Coronary artery (tissue), 2 donors: Measurements from ENCODE around the gene CCDC71.
A peak's percentile ranks its signal among the peaks of the same experiment; 100 is the strongest.

Experiments used
- DNase-seq: peaks from one replicate; pipeline ENCODE4 v3.0.0-alpha.2; 2017; ENCODE audit warnings: low spot score
- H3K27ac ChIP-seq, 2 donors: fragments of 200-600 bp; sonication (generic); one replicate each; pipeline ENCODE4 v1.5.1; 2016 to 2019
- H3K4me3 ChIP-seq: fragments of 200-600 bp; sonication (generic); 2 replicates; pipeline ENCODE4 v1.5.1; 2016; ENCODE audit warnings: mild to moderate bottlenecking, moderate library complexity
- TF ChIP-seq, protein P1 (sequence below): fragments of 200-600 bp; sonication (generic); IDR thresholded peaks from one replicate; pipeline ENCODE4 v1.5.1; 2019; ENCODE audit warnings: antibody characterized with exemption

The CCDC71 gene

DNA sequence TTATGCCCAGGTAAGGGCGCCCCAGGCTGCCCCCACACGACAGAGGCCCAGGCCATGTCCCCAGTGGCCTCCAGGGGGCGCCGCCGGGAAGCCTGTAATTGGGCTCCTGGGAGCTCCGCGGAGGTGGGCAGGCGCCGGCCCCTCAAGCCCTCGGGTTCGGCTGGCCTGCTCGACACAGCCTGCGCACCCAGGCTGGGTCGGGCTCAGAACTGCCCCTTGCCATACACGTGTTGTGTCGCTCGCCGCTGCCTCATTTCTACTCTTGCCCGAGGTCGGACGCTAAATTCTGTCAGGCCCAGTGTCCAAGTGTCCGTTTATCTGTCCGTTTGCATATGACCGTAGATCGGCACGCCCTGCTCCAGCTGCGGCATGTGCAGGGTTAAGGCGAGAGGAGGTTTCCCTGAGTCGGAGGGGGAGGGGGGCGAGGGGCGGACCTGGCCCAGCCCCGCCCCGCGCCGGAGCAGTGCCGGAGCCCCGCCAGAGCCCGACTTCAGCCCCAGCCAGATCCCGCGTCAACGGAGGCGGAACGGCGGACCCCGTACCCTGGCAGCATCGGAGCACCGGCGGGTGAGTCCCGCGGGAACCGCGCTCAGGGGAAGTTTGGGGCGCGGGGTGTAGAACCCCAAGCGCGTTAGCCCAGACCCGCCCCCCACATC is 5.1 kb upstream of the CCDC71 start, which contains the start of gene KLHDC8B:
Gene KLHDC8B (plus strand): TSS at position 480 of the 656 bp plus-strand sequence. CDS start 1,172 bp downstream, outside the sequence.
- TF ChIP-seq, protein P1, sequence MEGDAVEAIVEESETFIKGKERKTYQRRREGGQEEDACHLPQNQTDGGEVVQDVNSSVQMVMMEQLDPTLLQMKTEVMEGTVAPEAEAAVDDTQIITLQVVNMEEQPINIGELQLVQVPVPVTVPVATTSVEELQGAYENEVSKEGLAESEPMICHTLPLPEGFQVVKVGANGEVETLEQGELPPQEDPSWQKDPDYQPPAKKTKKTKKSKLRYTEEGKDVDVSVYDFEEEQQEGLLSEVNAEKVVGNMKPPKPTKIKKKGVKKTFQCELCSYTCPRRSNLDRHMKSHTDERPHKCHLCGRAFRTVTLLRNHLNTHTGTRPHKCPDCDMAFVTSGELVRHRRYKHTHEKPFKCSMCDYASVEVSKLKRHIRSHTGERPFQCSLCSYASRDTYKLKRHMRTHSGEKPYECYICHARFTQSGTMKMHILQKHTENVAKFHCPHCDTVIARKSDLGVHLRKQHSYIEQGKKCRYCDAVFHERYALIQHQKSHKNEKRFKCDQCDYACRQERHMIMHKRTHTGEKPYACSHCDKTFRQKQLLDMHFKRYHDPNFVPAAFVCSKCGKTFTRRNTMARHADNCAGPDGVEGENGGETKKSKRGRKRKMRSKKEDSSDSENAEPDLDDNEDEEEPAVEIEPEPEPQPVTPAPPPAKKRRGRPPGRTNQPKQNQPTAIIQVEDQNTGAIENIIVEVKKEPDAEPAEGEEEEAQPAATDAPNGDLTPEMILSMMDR = peak; percentile 96
- peak within 1 kb of the TSS; percentile 86 for H3K4me3 ChIP-seq
- H3K27ac ChIP-seq = peak within 1 kb of the TSS; percentile 92 to 93
- DNase-seq = peak; percentile 89

GRCh38 chr3:49170744-49171118 is 4.6 kb upstream of the CCDC71 start:
- TF ChIP-seq, protein P1 = no peak
- DNase-seq = no peak
- Histone ChIP-seq H3K4me3 (peak overlapping the region; percentile 86), H3K27ac (peak overlapping the region; percentile 92 to 93)

GRCh38 chr3:49166752-49167556 is 823 bp upstream of the CCDC71 start:
- DNase-seq = no peak
- Histone ChIP-seq H3K4me3 (peak overlapping the region; percentile 97), H3K27ac (peak overlapping the region; percentile 93 to 97)
- TF ChIP-seq, protein P1 = no peak

DNA sequence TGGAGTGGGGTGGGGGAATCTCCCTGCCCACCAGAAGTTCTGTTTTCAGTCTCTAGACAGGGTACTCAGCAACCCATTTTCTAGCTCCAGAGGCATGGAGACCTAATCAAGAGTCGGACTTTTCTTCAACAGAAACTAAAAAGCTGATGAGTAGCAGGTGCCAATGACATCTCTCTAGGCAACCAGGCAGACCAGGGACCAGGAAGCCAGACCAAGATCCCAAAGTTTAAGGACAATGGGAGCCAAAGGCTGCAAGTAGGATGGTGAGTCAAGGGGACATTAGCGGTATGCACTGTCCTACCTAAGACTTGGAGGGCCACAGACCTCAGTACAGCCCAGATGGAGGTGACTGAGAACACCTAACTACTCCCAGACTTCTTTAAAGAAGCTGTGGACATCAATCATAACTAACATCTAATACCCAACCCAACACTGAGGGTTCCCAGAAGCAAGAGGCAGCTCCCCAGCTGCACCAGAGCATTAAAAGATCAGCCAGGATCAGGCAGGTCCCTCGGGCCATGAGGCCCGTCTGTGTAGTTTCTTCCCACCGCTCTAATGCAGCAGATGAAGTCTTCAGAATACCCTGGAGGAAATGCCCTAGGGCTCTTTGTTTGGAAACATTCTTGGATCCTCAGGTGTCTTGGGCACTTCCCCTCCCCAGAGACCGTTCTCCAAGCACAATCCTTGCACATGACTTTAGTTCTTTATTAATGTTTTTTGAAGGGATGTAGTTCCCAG is 979 bp downstream of the CCDC71 start:
- Histone ChIP-seq H3K4me3 (peak overlapping the region; percentile 97), H3K27ac (peak overlapping the region; percentile 93 to 97)
- no peak for DNase-seq
- TF ChIP-seq, protein P1 = no peak

- TF ChIP-seq, protein P1 = no peak
- no peak for DNase-seq
- Histone ChIP-seq H3K4me3 (no peak overlapping the region), H3K27ac (no peak overlapping the region)
Measured at GRCh38 chr3:49163609-49164008, 2.5 kb downstream of the CCDC71 start.

- TF ChIP-seq, protein P1 = no peak
- Histone ChIP-seq H3K4me3 (no peak overlapping the region), H3K27ac (no peak overlapping the region)
- no peak for DNase-seq
Measured at GRCh38 chr3:49162751-49163419, 3.2 kb downstream of the CCDC71 start.
